22Rv1 (cell line): ENCODE measurements around the gene LYRM1.
"Not testable (repeated sequence)": the region's sequence is repeated elsewhere in the genome, so short reads cannot be mapped to it uniquely, and the experiment has no call there.

Experiments used
- H3K27ac ChIP-seq: fragments of 450-650 bp; 2 replicates; pipeline ENCODE4 v1.5.1; 2017
- CTCF ChIP-seq: fragments of 450-650 bp; IDR thresholded peaks from 2 replicates; pipeline ENCODE4 v1.5.1; 2017; ENCODE audit warnings: mild to moderate bottlenecking
- ZFX ChIP-seq: fragments of 450-650 bp; IDR thresholded peaks from 2 replicates; pipeline ENCODE4 v1.6.1; 2017; ENCODE audit warnings: antibody characterized with exemption, borderline replicate concordance

Gene LYRM1

GRCh38 chr16:20925751-20926150 is 25.2 kb downstream of the LYRM1 start:
- no peak overlapping the region for H3K27ac ChIP-seq
- TF ChIP-seq ZFX (no peak), CTCF (no peak)

DNA sequence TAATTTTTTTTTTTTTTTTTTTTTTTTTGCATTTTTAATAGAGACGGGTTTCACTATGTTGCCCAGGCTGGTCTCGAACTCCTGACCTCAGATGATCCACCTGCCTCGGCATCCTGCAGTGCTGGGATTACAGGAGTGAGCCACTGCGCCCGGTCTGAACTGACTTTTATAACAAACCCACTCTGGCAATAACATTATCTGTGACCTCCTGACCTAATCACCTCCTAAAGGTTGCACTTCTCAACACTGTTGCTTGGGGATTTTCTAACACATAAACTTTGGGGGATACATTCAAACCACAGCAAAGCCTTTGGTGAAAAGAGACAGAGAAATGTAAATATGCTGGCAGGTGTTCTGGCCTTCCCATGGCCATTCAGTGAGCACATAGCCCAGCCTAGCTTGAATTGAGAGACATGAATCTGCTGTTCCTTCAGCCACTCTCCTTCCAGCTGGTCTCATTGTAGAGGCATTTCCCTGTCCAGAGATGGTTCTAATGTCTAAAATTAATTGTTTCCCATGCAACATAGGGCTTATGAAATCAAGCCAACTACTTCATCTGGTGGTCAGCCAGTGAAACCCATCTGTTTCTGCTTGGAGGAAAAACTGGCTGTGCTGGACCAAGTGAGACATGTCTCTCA is 28.3 kb downstream of the LYRM1 start:
- TF ChIP-seq ZFX (no peak), CTCF (no peak)
- no peak overlapping the region for H3K27ac ChIP-seq

DNA sequence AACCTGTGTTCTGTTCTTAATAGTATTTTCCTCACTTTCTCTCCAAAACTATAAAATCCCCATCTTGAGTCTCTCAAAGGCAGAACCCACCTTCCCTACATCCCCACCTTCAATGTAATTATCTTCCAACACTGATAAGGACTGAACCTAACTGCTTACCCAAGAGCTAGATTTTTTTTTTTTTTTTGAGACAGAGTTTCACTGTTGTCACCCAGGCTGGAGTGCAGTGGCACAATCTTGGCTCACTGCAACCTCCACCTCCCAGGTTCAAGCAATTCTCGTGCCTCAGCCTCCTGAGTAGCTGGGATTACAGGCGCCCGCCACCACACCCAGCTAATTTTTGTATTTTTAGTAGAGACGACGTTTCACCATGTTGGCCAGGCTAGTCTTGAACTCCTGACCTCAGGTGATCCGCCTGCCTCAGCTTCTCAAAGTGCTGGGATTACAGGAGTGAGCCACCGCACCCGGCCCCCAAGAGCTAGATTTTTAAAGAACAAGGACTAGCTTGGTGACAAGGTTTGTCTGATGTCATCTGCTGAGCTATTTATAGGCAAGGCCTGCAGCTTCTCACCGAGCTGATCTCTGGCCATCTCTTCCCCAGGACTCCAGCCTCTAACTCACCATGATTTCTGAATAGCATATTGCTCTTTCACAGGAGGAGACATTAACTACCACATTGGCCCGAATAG is 29.2 kb downstream of the LYRM1 start:
- not testable (repeated sequence) for H3K27ac ChIP-seq

DNA sequence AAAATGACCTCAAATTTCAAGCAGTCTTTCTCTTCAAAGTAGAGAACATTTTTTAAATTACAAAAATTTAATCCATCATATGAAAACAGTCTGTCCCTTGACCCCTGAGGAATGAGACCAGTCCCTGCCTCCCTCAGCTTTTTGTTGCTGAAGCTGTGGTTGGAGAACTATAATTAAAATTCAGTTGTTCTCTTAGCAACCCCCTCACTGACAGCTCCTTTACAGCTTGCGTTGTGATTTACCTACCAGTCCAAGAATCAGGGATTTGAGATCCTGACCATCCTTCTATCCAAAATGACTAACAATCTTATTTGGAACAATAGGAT is 29.8 kb downstream of the LYRM1 start:
- TF ChIP-seq CTCF: no peak
- no peak for TF ChIP-seq ZFX
- H3K27ac ChIP-seq: no peak overlapping the region

- H3K27ac ChIP-seq: no peak overlapping the region
- no peak for TF ChIP-seq ZFX
- TF ChIP-seq CTCF: no peak
Observed at GRCh38 chr16:20931066-20931600, 30.6 kb downstream of the LYRM1 start.

DNA sequence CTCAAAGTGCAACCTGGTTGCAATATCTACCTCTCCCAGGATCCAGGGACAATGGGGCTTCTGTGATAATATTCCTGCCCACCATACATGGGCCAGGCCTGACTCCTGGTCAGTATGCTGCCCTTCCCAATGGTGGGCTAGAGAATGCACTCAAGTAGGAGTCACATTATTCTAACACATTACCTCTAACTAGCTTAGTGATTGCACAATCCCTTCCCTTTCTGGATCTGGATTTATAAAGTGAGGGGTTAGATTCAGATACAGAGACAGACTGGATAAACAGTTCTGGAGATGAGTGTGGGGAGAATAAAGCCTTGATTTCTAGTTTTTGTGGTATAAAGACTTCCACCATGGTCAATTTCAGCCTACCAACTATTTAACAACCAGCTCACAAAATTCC is 33.0 kb downstream of the LYRM1 start:
- H3K27ac ChIP-seq: no peak overlapping the region
- TF ChIP-seq ZFX (no peak), CTCF (no peak)

DNA sequence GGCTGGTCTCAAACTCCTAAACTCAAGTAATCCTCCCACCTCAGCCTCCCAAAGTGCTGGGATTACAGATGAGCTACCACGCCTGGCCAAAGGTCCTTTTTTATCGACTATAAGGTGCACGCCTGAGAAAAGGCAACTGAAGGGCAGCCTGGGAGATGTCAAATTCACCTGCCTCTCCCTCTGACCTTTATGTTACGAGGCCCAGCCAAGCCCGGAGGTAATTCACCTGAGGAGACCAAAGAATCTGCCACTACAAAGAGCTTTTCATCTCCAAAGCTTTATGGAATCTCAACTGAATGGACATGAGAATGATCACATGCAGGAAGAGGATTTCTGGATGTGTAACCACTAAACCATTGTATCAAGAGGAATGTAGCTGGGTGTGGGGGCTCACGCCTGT is 37.2 kb downstream of the LYRM1 start:
- no peak overlapping the region for H3K27ac ChIP-seq
- TF ChIP-seq CTCF (no peak), ZFX (no peak)

DNA sequence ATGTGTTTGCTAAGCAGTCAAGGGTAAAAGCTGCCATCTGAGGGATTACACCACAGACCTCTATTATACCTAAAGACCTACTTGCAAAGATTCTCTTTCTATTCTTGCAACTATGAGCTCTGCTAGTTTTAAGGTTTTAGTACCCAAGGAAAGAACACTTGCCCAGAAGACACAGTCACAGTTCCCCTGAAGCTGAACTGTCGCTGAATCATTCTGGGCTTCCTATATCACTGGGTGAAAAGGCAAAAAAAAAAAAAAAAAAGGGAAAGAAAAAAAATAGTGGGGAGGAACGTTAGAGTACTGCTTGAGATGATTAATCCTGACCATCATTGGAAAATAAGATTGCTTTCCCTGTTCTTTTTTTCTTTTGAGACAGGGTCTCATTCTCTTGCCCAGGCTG is 37.9 kb downstream of the LYRM1 start:
- H3K27ac ChIP-seq: no peak overlapping the region
- TF ChIP-seq CTCF (no peak), ZFX (no peak)
